GM12878 (cell line): ENCODE data around the gene PALMD. TPM values are rescaled to one million over a fixed set of nuclear protein-coding genes. Genes with fewer than 3 reads are reported as not detected.

ENCODE experiments used
- ATAC-seq: fragments of 200-7000 bp; cut with Tn5 transposase; 3 replicates; pipeline ENCODE4 v1.9.1; 2020; ENCODE audit warnings: mild to moderate bottlenecking, moderate library complexity
- BruUV-seq: library from RNA; stranded (reverse); fragments of 400-500 nt; replicated peaks from 2 replicates; lab custom pipeline; 2021; lab: Mats Ljungman, UMichigan
- CTCF ChIA-PET: fragments of 300-600 bp; sonication (Branson Sonifier 250); formaldehyde crosslinking; extraction: SDS; loops from one replicate; lab custom pipeline; 2021; ENCODE audit warnings: inconsistent platforms; lab: Yijun Ruan, JAX
- POLR2A ChIA-PET: fragments of 350-600 bp; formaldehyde crosslinking; extraction: SDS; loops from one replicate; lab custom pipeline; 2021; ENCODE audit warnings: inconsistent platforms; lab: Charles Lee
- RAD21 ChIA-PET: fragments of 300-600 bp; sonication (Branson Sonifier 250); formaldehyde crosslinking; loops from one replicate; lab custom pipeline; 2023; ENCODE audit warnings: antibody characterized with exemption; ENCODE audit not compliant: unreplicated experiment; lab: Charles Lee
- SMC1A ChIA-PET: fragments of 300-600 bp; sonication (Branson Sonifier 250); formaldehyde crosslinking; loops from one replicate; lab custom pipeline; 2023; ENCODE audit not compliant: unreplicated experiment, uncharacterized antibody; lab: Charles Lee
- DNase-seq: peaks from one replicate; pipeline ENCODE4 v3.0.0-alpha.2; 2011; ENCODE audit warnings: low read depth, low spot score
- FAIRE-seq: peaks from 3 replicates; lab custom pipeline; 2011; peaks lifted over from hg19 to GRCh38; lab: Jason Lieb, UNC
- H2AFZ ChIP-seq: 2 replicates; pipeline ENCODE4 v1.6.0; 2011; ENCODE audit warnings: low read depth, low read length, control low read depth; ENCODE audit not compliant: control insufficient read depth
- H3K27ac ChIP-seq: 2 replicates; pipeline ENCODE4 v1.5.1; 2011; ENCODE audit warnings: control low read depth; ENCODE audit not compliant: control insufficient read depth, insufficient read depth
- H3K27me3 ChIP-seq, 2 experiments: replicated peaks in 1 of 2; 2 replicates each; pipeline versions ENCODE4 v1.6.0 to v1.6.1; 2011; ENCODE audit warnings: low read length in 1 of 2; ENCODE audit not compliant: control insufficient read depth in 2 of 2, insufficient read depth in 2 of 2
- H3K36me3 ChIP-seq, 2 experiments: 2 replicates each; pipeline ENCODE4 v1.5.1; 2011; ENCODE audit warnings: low read length in 1 of 2; ENCODE audit not compliant: control insufficient read depth in 2 of 2, insufficient read depth in 2 of 2
- H3K4me1 ChIP-seq: 2 replicates; pipeline ENCODE4 v1.6.1; 2011; ENCODE audit warnings: mild to moderate bottlenecking, low read length, moderate library complexity, mixed read lengths; ENCODE audit not compliant: control insufficient read depth, insufficient read depth
- H3K4me2 ChIP-seq: 2 replicates; pipeline ENCODE4 v1.6.0; 2011; ENCODE audit warnings: control low read depth; ENCODE audit not compliant: control insufficient read depth, insufficient read depth
- H3K4me3 ChIP-seq: fragments of 200-600 bp; sonication (generic); 2 replicates; pipeline ENCODE4 v1.5.1; 2016
- H3K79me2 ChIP-seq: 2 replicates; pipeline ENCODE4 v1.6.0; 2011; ENCODE audit warnings: low read length; ENCODE audit not compliant: control insufficient read depth, insufficient read depth
- H3K9ac ChIP-seq: 2 replicates; pipeline ENCODE4 v1.8.0; 2011; ENCODE audit warnings: low read length, control low read depth, mixed read lengths; ENCODE audit not compliant: control insufficient read depth, insufficient read depth
- H3K9me3 ChIP-seq: replicated peaks from 3 replicates; pipeline ENCODE4 v1.5.1; 2011; ENCODE audit warnings: mild to moderate bottlenecking, low read length; ENCODE audit not compliant: control insufficient read depth, insufficient read depth
- H4K20me1 ChIP-seq: 2 replicates; pipeline ENCODE4 v1.6.0; 2011; ENCODE audit not compliant: control insufficient read depth, insufficient read depth
- E2F4 ChIP-seq: IDR thresholded peaks from 2 replicates; pipeline ENCODE4 v1.6.1; 2012; ENCODE audit warnings: low read depth, low read length, improper control_type of control experiment
- FOXM1 ChIP-seq: IDR thresholded peaks from 2 replicates; pipeline ENCODE4 v1.6.1; 2012; ENCODE audit warnings: low read depth, mild to moderate bottlenecking, inconsistent platforms, low read length, moderate library complexity
- NFYB ChIP-seq: IDR thresholded peaks from 2 replicates; pipeline ENCODE4 v1.6.1; 2011; ENCODE audit warnings: low read depth, mild to moderate bottlenecking, low read length, improper control_type of control experiment, moderate library complexity; ENCODE audit not compliant: insufficient read depth
- NR2F1 ChIP-seq: fragments of 450-650 bp; conservative IDR thresholded peaks from 2 replicates; pipeline ENCODE4 v1.6.1; 2017; ENCODE audit warnings: mild to moderate bottlenecking
- USF1 ChIP-seq: IDR thresholded peaks from 2 replicates; pipeline ENCODE4 v1.6.1; 2011; ENCODE audit warnings: borderline replicate concordance, low read depth, mild to moderate bottlenecking, moderate library complexity, mixed read lengths, low read length; ENCODE audit not compliant: insufficient read depth; ENCODE audit errors: extremely low read length
- USF2 ChIP-seq: IDR thresholded peaks from 2 replicates; pipeline ENCODE4 v1.6.1; 2011; ENCODE audit warnings: low read depth, low read length, improper control_type of control experiment, borderline replicate concordance
- ZNF24 ChIP-seq: fragments of 450-650 bp; IDR thresholded peaks from 2 replicates; pipeline ENCODE4 v1.6.1; 2017; ENCODE audit warnings: antibody characterized with exemption, mild to moderate bottlenecking
- ZNF592 ChIP-seq: fragments of 450-650 bp; IDR thresholded peaks from 2 replicates; pipeline ENCODE4 v1.6.1; 2017; ENCODE audit warnings: mild to moderate bottlenecking, moderate library complexity
- WGBS: methylation state at CpG from one replicate; pipeline ENCODE4 v1.1.6; 2016; ENCODE audit warnings: low lambda C conversion rate; ENCODE audit not compliant: insufficient replicate concordance, insufficient coverage; ENCODE audit errors: missing lambda C conversion rate; 5-methylcytosine and 5-hydroxymethylcytosine counted together
- in situ Hi-C: fragments of 300-500 bp; cut with MboI; formaldehyde crosslinking; loops from 9 replicates; pipeline ENCODE4 v1.14.3; 2018; ENCODE audit warnings: mixed read lengths
- intact Hi-C: fragments of 100-400 bp; cut with micrococcal nuclease; formaldehyde crosslinking; loops from one replicate; pipeline ENCODE4 v1.14.2; 2022; ENCODE audit not compliant: unreplicated experiment
- polyA plus RNA-seq, 11 experiments: library from polyadenylated mRNA; depleted of rRNA in 4 of 11; unstranded in 6 of 11; stranded (reverse) in 5 of 11; fragments of >200 nt; fragmentation: Nextera tagmentation in 4 of 11; fragmentation: Illumina TruSeq in 1 of 11; extraction: Ambion mirVana in 4 of 11; extraction: Trizol in 1 of 11; gene quantifications; 1 replicate in 1 of 11; 2 replicates in 10 of 11; pipeline versions ENCODE4 v1.2.1 to v1.2.3, GENCODE V29; 2011 to 2016; ENCODE audit warnings: inconsistent platforms in 2 of 11, missing spikeins in 2 of 11, low read depth in 1 of 11
- total RNA-seq, 4 experiments: library from RNA; depleted of rRNA in 3 of 4; stranded (reverse); fragments of >200 nt in 3 of 4; fragmentation: Illumina TruSeq in 1 of 4; extraction: Trizol in 1 of 4; gene quantifications; 2 replicates each; pipeline versions ENCODE4 v1.2.1 to v1.2.3, GENCODE V29; 2013 to 2021

Gene PALMD
- total and polyA plus RNA-seq, 10 of the 15 experiments (the other 5 are each of a cell fraction or from before 2014, with no cell fraction given): under 0.01 to 0.09 (median 0.04) TPM; not detected in 4

GRCh38 chr1:99598738-99599411 is 47.0 kb upstream of the PALMD start:
- Histone ChIP-seq H3K27me3 (no peaks in the 10 kb centered on the region), H3K36me3 (no peaks in the 10 kb centered on the region), H3K4me3 (no peak overlapping the region), H4K20me1 (no peaks in the 10 kb centered on the region), H3K27ac (no peak overlapping the region), H3K79me2 (no peaks in the 10 kb centered on the region), H3K9me3 (no peaks in the 10 kb centered on the region), H2AFZ (no peak overlapping the region), H3K9ac (no peak overlapping the region), H3K4me1 (no peaks in the 10 kb centered on the region), H3K4me2 (no peak overlapping the region)
- ChIA-PET CTCF (interaction anchor here (0.5 kb wide), 1 partner anchor 47 kb away, joined by 4 read pairs; no protein-coding TSS in a partner anchor), POLR2A (no interaction called here), SMC1A (no interaction called here), RAD21 (no interaction called here)
- BruUV-seq: no TSS peak
- 0% methylated on average over 2 of the region's 2 CpGs for WGBS
- TF ChIP-seq NR2F1 (no peak), FOXM1 (no peak), USF1 (no peak)
- intact Hi-C loops: no loop called here
- ATAC-seq (peak; percentile 78), DNase-seq (no peak), FAIRE-seq (no peak)
- in situ Hi-C loops: no loop called here

GRCh38 chr1:99599678-99600175 is 46.2 kb upstream of the PALMD start:
- FAIRE-seq (no peak), ATAC-seq (no peak), DNase-seq (no peak)
- intact Hi-C loops: no loop called here
- no peak overlapping the region for H3K4me2 ChIP-seq
- 57% methylated on average over 5 of the region's 5 CpGs for WGBS
- no peak overlapping the region for H2AFZ ChIP-seq
- H3K4me3 ChIP-seq: no peak overlapping the region
- H3K9ac ChIP-seq: no peak overlapping the region
- SMC1A ChIA-PET: interaction anchor here (0.6 kb wide), 1 partner anchor 286 kb away, joined by 3 read pairs; no protein-coding TSS in a partner anchor
- H3K36me3 ChIP-seq: no peaks in the 10 kb centered on the region
- H4K20me1 ChIP-seq: no peaks in the 10 kb centered on the region
- H3K4me1 ChIP-seq: no peaks in the 10 kb centered on the region
- RAD21 ChIA-PET: no interaction called here
- in situ Hi-C loops: no loop called here
- H3K27me3 ChIP-seq: no peaks in the 10 kb centered on the region
- CTCF ChIA-PET: no interaction called here
- no peak overlapping the region for H3K27ac ChIP-seq
- POLR2A ChIA-PET: no interaction called here
- H3K9me3 ChIP-seq: no peaks in the 10 kb centered on the region
- BruUV-seq: no TSS peak
- H3K79me2 ChIP-seq: no peaks in the 10 kb centered on the region
- no peak for TF ChIP-seq NFYB
- TF ChIP-seq ZNF592: no peak
- TF ChIP-seq USF2: no peak
- TF ChIP-seq ZNF24: no peak
- no peak for TF ChIP-seq E2F4
